OCI-LY7 (cell line): Measurements from ENCODE around the gene KCNJ14. TPM values are rescaled to one million over a fixed set of nuclear protein-coding genes. Genes with fewer than 3 reads are reported as not detected.

ENCODE experiments used
- BruUV-seq: library from RNA; stranded (reverse); fragments of 400-500 nt; replicated peaks from 2 replicates; lab custom pipeline; 2021; lab: Mats Ljungman, UMichigan
- CTCF ChIA-PET: fragments of 300-600 bp; sonication (Branson Sonifier 250); formaldehyde crosslinking; loops from one replicate; lab custom pipeline; 2022; ENCODE audit warnings: antibody characterized with exemption; ENCODE audit not compliant: unreplicated experiment; lab: Charles Lee
- POLR2A ChIA-PET: fragments of 300-600 bp; sonication (Branson Sonifier 250); formaldehyde crosslinking; loops from one replicate; lab custom pipeline; 2022; ENCODE audit warnings: antibody characterized with exemption; lab: Charles Lee
- DNase-seq: peaks from one replicate; pipeline ENCODE4 v3.0.0-alpha.2; 2015; ENCODE audit warnings: low spot score
- H2AFZ ChIP-seq: fragments of 200-600 bp; sonication (generic), shearing (Covaris generic); 2 replicates; pipeline ENCODE4 v1.6.1; 2014; ENCODE audit warnings: mild to moderate bottlenecking, antibody characterized with exemption, low read length, moderate library complexity
- H3K27ac ChIP-seq: fragments of 200-600 bp; sonication (generic); 2 replicates; pipeline ENCODE4 v1.5.1; 2014; ENCODE audit warnings: mixed run types, low read depth, mild to moderate bottlenecking, moderate library complexity, low read length, inconsistent platforms; ENCODE audit not compliant: poor library complexity, severe bottlenecking
- H3K36me3 ChIP-seq: fragments of 200-600 bp; sonication (generic); 2 replicates; pipeline ENCODE4 v1.6.1; 2014; ENCODE audit warnings: mild to moderate bottlenecking, antibody characterized with exemption, low read length, moderate library complexity, mixed read lengths; ENCODE audit not compliant: insufficient read depth
- H3K4me1 ChIP-seq: fragments of 200-600 bp; sonication (generic); 2 replicates; pipeline ENCODE4 v1.5.1; 2014; ENCODE audit warnings: mild to moderate bottlenecking, low read length; ENCODE audit not compliant: insufficient read depth, poor library complexity, severe bottlenecking
- H3K4me2 ChIP-seq: fragments of 200-600 bp; sonication (generic); 2 replicates; pipeline ENCODE4 v1.6.1; 2014; ENCODE audit warnings: mild to moderate bottlenecking, low read length
- H3K4me3 ChIP-seq: fragments of 200-600 bp; sonication (generic); 2 replicates; pipeline ENCODE4 v1.5.1; 2014; ENCODE audit warnings: mild to moderate bottlenecking, low read depth, low read length; ENCODE audit not compliant: poor library complexity, severe bottlenecking
- H3K79me2 ChIP-seq: fragments of 200-600 bp; sonication (generic); 2 replicates; pipeline ENCODE4 v1.6.1; 2016; ENCODE audit warnings: low read depth, mild to moderate bottlenecking, low read length, moderate library complexity, mixed read lengths; ENCODE audit not compliant: insufficient read depth
- H3K9me2 ChIP-seq: fragments of 200-600 bp; sonication (generic); 2 replicates; pipeline ENCODE4 v1.6.1; 2016; ENCODE audit warnings: mild to moderate bottlenecking, low read length, mixed read lengths; ENCODE audit not compliant: insufficient read depth
- H3K9me3 ChIP-seq: fragments of 200-600 bp; sonication (generic); 2 replicates; pipeline ENCODE4 v1.6.1; 2014; ENCODE audit warnings: mild to moderate bottlenecking, mixed run types, low read length, mixed read lengths
- H4K20me1 ChIP-seq: fragments of 200-600 bp; sonication (generic); 2 replicates; pipeline ENCODE4 v1.6.1; 2014; ENCODE audit warnings: mild to moderate bottlenecking, antibody characterized with exemption, low read length, moderate library complexity, mixed read lengths; ENCODE audit not compliant: insufficient read depth
- EZH2phosphoT487 ChIP-seq: fragments of 200-600 bp; sonication (generic); IDR thresholded peaks from 2 replicates; pipeline ENCODE4 v1.6.1; 2018; ENCODE audit warnings: low read depth, borderline replicate concordance, mild to moderate bottlenecking, mixed run types, antibody characterized with exemption, low read length, moderate library complexity, mixed read lengths
- intact Hi-C: fragments of 100-400 bp; cut with micrococcal nuclease; formaldehyde crosslinking; loops from one replicate; pipeline ENCODE4 v1.10.0; 2022; ENCODE audit not compliant: unreplicated experiment
- total RNA-seq, 2 experiments: library from RNA; depleted of rRNA in 1 of 2; stranded (reverse); fragments of >200 nt in 1 of 2; shearing (Covaris generic) in 1 of 2; gene quantifications; 2 replicates each; pipeline ENCODE4 v1.2.3, GENCODE V29; 2014 to 2022
- TF ChIP-seq, protein P1 (sequence below): fragments of 200-600 bp; sonication (generic); conservative IDR thresholded peaks from 2 replicates; pipeline ENCODE4 v1.5.1; 2014; ENCODE audit warnings: mild to moderate bottlenecking, antibody characterized with exemption, low read length, moderate library complexity, mixed read lengths

KCNJ14 gene
- total RNA-seq, 2 experiments from 2014 or later = 0.85 to 2.6 TPM

DNA sequence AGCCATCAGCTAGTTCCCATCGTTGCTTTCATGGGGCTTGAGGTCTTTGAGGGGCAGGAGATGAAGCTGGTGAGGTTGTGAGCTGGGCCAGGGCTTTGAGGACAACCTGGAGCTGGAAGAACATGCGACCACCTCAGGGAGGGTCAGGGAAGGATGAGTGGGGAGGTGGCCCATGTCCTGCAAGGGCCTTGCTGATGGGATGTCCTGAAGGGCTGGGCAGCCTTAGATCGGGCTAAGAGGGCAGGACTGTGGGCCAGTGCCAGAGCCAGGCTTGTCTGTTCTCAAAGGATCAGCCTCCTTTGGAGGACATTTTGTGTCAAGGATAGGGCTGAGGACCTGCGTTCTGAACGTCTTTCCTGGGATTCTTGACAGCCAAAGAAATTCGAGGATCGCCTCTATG is 24.3 kb downstream of the KCNJ14 start:
- Histone ChIP-seq H3K4me1 (no peaks in the 10 kb centered on the region), H4K20me1 (no peaks in the 10 kb centered on the region), H3K4me3 (no peak overlapping the region), H3K9me3 (no peaks in the 10 kb centered on the region), H3K9me2 (no peaks in the 10 kb centered on the region), H2AFZ (no peak overlapping the region), H3K79me2 (no peaks in the 10 kb centered on the region), H3K36me3 (peaks cover 44% of the 10 kb centered on the region), H3K27ac (no peak overlapping the region), H3K4me2 (no peak overlapping the region)
- no TSS peak for BruUV-seq
- ChIA-PET POLR2A (interaction anchor here (1.0 kb wide), 1 partner anchor 128 kb away, joined by 4 read pairs; no protein-coding TSS in a partner anchor), CTCF (no interaction called here)
- intact Hi-C loops = no loop called here
- TF ChIP-seq, protein P1, sequence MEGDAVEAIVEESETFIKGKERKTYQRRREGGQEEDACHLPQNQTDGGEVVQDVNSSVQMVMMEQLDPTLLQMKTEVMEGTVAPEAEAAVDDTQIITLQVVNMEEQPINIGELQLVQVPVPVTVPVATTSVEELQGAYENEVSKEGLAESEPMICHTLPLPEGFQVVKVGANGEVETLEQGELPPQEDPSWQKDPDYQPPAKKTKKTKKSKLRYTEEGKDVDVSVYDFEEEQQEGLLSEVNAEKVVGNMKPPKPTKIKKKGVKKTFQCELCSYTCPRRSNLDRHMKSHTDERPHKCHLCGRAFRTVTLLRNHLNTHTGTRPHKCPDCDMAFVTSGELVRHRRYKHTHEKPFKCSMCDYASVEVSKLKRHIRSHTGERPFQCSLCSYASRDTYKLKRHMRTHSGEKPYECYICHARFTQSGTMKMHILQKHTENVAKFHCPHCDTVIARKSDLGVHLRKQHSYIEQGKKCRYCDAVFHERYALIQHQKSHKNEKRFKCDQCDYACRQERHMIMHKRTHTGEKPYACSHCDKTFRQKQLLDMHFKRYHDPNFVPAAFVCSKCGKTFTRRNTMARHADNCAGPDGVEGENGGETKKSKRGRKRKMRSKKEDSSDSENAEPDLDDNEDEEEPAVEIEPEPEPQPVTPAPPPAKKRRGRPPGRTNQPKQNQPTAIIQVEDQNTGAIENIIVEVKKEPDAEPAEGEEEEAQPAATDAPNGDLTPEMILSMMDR = no peak
- TF ChIP-seq EZH2phosphoT487 = no peak
- DNase-seq = no peak

DNA sequence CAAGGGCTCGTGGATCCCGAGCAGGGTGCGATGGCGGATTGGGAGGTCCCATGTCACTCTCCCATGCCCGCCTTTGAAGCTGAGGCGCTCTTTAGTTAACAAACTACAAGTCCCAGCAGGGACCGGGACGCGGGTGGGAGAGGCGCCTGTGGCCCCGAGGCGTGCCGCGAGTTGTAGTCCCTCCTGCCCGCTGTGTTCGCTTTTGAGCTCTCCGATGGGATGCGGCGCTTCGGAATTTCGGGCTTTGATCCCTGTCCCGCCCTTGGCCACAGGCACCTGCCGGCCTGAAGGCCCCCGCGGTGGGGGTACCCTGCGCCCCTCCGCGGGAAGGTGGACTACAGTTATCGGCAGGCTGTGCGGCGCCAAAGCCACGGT is 24.8 kb downstream of the KCNJ14 start:
- no peak for TF ChIP-seq EZH2phosphoT487
- TF ChIP-seq, protein P1 = no peak
- H3K9me3 ChIP-seq = no peaks in the 10 kb centered on the region
- no peak overlapping the region for H2AFZ ChIP-seq
- H3K27ac ChIP-seq = no peak overlapping the region
- peaks cover 39% of the 10 kb centered on the region for H3K36me3 ChIP-seq
- H4K20me1 ChIP-seq = no peaks in the 10 kb centered on the region
- no peaks in the 10 kb centered on the region for H3K4me1 ChIP-seq
- POLR2A ChIA-PET = interaction anchor here (1.0 kb wide), 1 partner anchor 127 kb away, joined by 4 read pairs; no protein-coding TSS in a partner anchor
- H3K4me2 ChIP-seq = no peak overlapping the region
- no peaks in the 10 kb centered on the region for H3K79me2 ChIP-seq
- H3K4me3 ChIP-seq = no peak overlapping the region
- no peak for DNase-seq
- no TSS peak for BruUV-seq
- intact Hi-C loops = no loop called here
- no peaks in the 10 kb centered on the region for H3K9me2 ChIP-seq
- CTCF ChIA-PET = no interaction called here

DNA sequence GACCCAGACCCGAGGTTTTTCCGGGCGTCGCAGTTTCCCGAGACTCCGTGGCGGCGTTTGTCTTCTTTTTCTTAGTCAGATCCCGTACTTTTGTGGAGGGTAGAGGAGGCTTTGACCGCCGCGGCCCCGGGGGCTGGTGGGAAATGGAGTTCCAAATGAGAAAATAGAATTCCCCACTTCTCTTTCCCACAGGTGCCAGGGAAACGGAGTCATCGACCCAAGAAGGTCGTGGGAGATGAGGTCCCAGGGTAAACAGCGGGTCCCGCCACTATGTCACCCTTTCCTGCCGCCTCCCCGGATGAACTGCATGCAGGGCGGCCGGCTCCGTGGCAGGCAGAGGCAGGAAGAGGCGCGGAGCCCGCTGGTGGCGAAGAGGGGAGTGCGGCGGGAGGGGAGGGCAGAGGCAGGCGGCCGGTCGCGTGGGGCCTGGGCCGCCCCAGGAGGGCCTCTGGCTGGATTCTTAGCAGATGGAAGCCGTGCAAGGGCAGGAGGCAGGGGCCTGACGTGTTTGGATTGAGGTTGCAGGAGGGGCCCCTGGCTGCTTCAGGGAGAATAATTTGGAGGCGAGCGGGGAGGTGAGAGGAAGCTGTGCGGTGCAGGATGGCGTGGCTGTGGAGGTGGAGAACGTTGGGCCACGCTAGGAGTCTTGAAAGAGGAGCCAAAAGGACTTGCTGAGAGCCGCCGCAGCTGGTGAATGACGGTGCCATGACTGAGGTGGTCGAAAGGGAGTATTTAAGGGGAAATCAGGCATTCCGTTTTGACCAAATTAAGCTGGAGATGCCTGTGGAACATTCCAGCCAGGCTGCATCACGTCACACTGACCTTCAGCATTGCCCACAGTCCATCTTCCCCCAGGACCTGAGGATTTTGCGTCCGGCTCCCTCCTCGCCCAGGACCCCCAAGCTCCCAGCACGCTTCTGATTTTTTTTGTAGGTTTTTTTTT is 25.5 kb downstream of the KCNJ14 start:
- no peak overlapping the region for H2AFZ ChIP-seq
- ChIA-PET CTCF (no interaction called here), POLR2A (no interaction called here)
- H3K4me1 ChIP-seq = no peaks in the 10 kb centered on the region
- H4K20me1 ChIP-seq = no peaks in the 10 kb centered on the region
- no peak for TF ChIP-seq EZH2phosphoT487
- TF ChIP-seq, protein P1 = no peak
- intact Hi-C loops = no loop called here
- H3K36me3 ChIP-seq = peaks cover 32% of the 10 kb centered on the region
- no peak overlapping the region for H3K4me3 ChIP-seq
- no peak overlapping the region for H3K27ac ChIP-seq
- no peaks in the 10 kb centered on the region for H3K9me2 ChIP-seq
- H3K9me3 ChIP-seq = no peaks in the 10 kb centered on the region
- H3K79me2 ChIP-seq = no peaks in the 10 kb centered on the region
- H3K4me2 ChIP-seq = no peak overlapping the region
- no TSS peak for BruUV-seq
- DNase-seq = no peak
